Fibroblast of lung (primary cell): Measurements from ENCODE around the gene PDK1.

Experiments used
- CTCF ChIP-seq, 2 donors: IDR thresholded peaks in 1 of 2; conservative IDR thresholded peaks in 1 of 2; 1 replicate in 1 of 2; 2 replicates in 1 of 2; pipeline ENCODE4 v1.5.1; 2011 to 2012; ENCODE audit warnings: low read length in 2 of 2, control low read depth in 1 of 2, inconsistent platforms in 1 of 2, low read depth in 1 of 2, mild to moderate bottlenecking in 1 of 2
- EZH2 ChIP-seq: IDR thresholded peaks from 2 replicates; pipeline ENCODE4 v1.5.1; 2012; ENCODE audit warnings: low read length, control low read depth, mild to moderate bottlenecking; ENCODE audit errors: missing control alignments

GRCh38 chr2:172597176-172597842 is 41.4 kb downstream of the PDK1 start:
- TF ChIP-seq CTCF (conservative IDR thresholded peaks at IDR 0.05 in 1 of 2, IDR thresholded peaks at IDR 0.05 in 1 of 2; ENCODE audit: low read depth in 1 of 2, low read length in 2 of 2) (no peak), EZH2 (no peak)
